ENCODE data around the gene HOXB6.

DNA sequence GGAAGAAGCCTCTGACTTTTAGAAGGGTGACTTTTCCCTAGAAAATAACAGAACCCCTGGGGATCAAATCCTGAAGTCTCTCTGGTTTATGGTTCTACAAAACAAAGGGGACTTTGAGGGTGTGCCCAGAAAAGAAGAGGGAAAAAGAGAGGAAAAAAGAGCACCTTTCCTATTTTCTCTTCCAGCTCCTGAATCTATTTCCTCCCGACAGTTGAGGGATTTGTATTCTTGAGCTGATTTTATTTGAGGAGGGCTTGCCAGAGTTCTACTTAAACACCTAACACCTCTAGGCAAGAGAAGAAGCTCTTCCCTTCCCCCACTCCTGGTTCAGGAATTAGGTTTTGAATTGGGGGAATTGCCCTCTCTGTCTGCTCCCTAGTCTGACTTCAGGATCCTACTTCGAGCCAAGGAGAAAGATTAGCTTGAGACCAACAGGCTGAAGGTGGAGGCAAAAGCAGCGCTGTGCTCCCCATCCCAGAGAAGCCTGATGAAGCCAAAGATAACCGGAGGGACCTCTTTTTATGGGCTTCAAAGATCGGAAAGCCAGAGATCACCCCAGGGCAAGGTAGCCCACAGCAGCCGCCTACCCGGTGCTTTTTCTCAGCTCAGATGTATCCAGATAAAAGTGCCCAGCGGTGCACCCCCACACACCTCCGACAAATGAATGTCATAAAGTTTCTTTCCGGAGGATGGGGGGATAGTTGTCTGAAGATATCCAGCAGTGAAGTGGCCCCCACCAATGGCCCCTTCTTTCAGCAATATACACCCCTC, 15.5 kb downstream of the HOXB6 start:
- TF ChIP-seq EZH2 (IDR thresholded peaks at IDR 0.05; ENCODE audit: borderline replicate concordance, low read depth, low read length, poor library complexity, severe bottlenecking), result no peak
- TF ChIP-seq, protein P1, sequence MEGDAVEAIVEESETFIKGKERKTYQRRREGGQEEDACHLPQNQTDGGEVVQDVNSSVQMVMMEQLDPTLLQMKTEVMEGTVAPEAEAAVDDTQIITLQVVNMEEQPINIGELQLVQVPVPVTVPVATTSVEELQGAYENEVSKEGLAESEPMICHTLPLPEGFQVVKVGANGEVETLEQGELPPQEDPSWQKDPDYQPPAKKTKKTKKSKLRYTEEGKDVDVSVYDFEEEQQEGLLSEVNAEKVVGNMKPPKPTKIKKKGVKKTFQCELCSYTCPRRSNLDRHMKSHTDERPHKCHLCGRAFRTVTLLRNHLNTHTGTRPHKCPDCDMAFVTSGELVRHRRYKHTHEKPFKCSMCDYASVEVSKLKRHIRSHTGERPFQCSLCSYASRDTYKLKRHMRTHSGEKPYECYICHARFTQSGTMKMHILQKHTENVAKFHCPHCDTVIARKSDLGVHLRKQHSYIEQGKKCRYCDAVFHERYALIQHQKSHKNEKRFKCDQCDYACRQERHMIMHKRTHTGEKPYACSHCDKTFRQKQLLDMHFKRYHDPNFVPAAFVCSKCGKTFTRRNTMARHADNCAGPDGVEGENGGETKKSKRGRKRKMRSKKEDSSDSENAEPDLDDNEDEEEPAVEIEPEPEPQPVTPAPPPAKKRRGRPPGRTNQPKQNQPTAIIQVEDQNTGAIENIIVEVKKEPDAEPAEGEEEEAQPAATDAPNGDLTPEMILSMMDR (conservative IDR thresholded peaks at IDR 0.05; ENCODE audit: low read depth, low read length), result no peak
